ENCODE results near the gene UCP2. TPM values are rescaled to one million over a fixed set of nuclear protein-coding genes. Genes with fewer than 3 reads are reported as not detected.

UCP2 gene
- total and polyA plus RNA-seq, 2 donors from 2014 or later = 36.4 to 104 TPM

DNA sequence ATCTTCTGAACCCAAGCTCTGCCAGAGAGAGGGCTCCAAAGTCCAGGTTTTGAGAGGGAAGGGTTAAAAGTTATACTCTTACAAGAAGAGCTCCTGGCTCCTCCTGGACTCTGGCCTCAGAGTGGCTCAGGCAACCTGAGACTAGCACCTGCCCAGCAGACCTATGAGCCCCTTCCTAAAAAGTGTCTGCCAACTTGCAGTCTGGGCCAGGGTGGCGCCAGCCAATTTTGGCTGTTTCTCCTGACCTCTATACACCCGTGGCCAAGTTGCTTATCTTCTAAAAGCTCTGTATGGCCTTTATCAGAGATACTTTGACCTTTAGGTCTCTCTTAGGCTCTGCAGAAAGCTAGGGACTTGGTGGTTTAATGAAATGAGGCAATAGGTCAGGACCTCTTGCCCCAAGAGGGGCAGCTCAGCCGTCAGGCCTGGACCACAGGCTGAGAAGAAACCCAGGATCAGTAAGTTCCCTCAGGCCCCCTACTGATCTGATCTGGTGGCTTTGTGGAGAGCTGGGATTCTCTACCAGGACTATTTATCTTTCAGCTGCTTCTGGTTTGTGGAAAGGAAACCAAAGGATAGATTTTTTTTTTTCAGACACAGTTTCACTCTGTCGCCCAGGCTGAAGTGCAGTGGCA lies 36.6 kb upstream of the UCP2 start:
- Histone ChIP-seq H3K9me3 (ENCODE audit: control insufficient read depth in 2 of 3, insufficient read depth in 1 of 3, low read length in 3 of 3) (no peaks in the 10 kb centered on the region), H3K4me3 (ENCODE audit: low read length in 3 of 3) (no peak overlapping the region), H3K4me1 (ENCODE audit: control insufficient read depth in 2 of 3, insufficient read depth in 2 of 3, low read depth in 1 of 3, low read length in 3 of 3) (peaks cover 0 to 22% (median 22%) of the 10 kb centered on the region in 3 donors), H3K9ac (ENCODE audit: low read length in 3 of 3) (peak overlapping the region in 2 of 3 donors; percentile 53 to 65), H3K27me3 (ENCODE audit: control insufficient read depth, insufficient read depth, low read length) (no peaks in the 10 kb centered on the region), H3K27ac (ENCODE audit: low read depth in 2 of 2, low read length in 2 of 2) (peak overlapping the region; percentile 86 to 94), H3K36me3 (ENCODE audit: control insufficient read depth in 2 of 3, insufficient read depth in 3 of 3, low read length in 3 of 3) (peaks cover 0 to 3% (median 0%) of the 10 kb centered on the region in 3 donors)
- no peak for TF ChIP-seq CTCF (IDR thresholded peaks at IDR 0.05; ENCODE audit: borderline replicate concordance, extremely low read depth, insufficient read depth)
- FAIRE-seq = no peak
- intact Hi-C loops (cut with DNase I) = no loop called here
- no peak for DNase-seq

DNA sequence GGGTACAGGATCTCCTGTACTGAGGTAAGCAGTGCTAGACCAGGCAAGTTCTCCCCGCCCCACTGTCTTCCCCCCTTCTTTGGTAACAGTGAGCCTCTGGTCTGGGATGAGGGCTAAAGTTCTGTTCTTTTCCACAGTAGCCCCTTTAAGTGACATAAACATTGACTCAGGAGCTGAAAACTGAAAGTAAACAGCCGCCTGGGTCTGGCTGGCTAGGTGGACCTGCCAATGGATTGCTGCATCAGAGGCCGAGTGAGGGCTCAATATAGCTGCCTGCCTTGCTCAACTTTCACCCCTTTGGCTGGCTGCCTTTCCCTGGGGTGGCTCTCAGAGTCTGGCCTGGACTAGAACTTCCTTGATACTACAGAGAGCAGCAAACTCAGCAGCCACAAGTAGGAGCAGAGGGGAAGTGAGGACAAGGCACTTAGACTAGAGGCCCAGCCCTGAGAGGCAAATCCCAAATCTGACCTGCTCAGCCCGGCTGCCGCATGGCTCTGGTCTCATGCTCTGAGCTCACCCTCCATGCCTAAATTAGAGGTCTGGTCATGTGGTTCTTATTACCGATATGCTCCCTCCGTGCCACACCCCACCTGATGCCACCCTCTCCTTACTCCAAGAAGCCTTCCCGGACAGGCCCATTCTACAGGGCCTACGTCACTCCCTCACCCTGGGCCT lies 35.8 kb upstream of the UCP2 start:
- Histone ChIP-seq H3K9me3 (ENCODE audit: control insufficient read depth in 2 of 3, insufficient read depth in 1 of 3, low read length in 3 of 3) (no peaks in the 10 kb centered on the region), H3K9ac (ENCODE audit: low read length in 3 of 3) (peak overlapping the region in 2 of 3 donors; percentile 60 to 65), H3K4me3 (ENCODE audit: low read length in 3 of 3) (no peak overlapping the region), H3K27ac (ENCODE audit: low read depth in 2 of 2, low read length in 2 of 2) (peak overlapping the region; percentile 86 to 94), H3K4me1 (ENCODE audit: control insufficient read depth in 2 of 3, insufficient read depth in 2 of 3, low read depth in 1 of 3, low read length in 3 of 3) (peaks cover 0 to 22% (median 22%) of the 10 kb centered on the region in 3 donors), H3K36me3 (ENCODE audit: control insufficient read depth in 2 of 3, insufficient read depth in 3 of 3, low read length in 3 of 3) (peaks cover 0 to 6% (median under 1%) of the 10 kb centered on the region in 3 donors), H3K27me3 (ENCODE audit: control insufficient read depth, insufficient read depth, low read length) (no peaks in the 10 kb centered on the region)
- FAIRE-seq (peak; percentile 8), DNase-seq (peak in 3 of 5 donors; percentile 11 to 94 (median 31))
- TF ChIP-seq CTCF (IDR thresholded peaks at IDR 0.05; ENCODE audit: borderline replicate concordance, extremely low read depth, insufficient read depth) = no peak
- intact Hi-C loops (cut with DNase I) = no loop called here

GRCh38 chr11:74017631-74018030 lies 35.0 kb upstream of the UCP2 start:
- H3K27me3 ChIP-seq (ENCODE audit: control insufficient read depth, insufficient read depth, low read length) = no peaks in the 10 kb centered on the region
- H3K27ac ChIP-seq (ENCODE audit: low read depth in 2 of 2, low read length in 2 of 2) = peak overlapping the region; percentile 86 to 94
- H3K4me1 ChIP-seq (ENCODE audit: control insufficient read depth in 2 of 3, insufficient read depth in 2 of 3, low read depth in 1 of 3, low read length in 3 of 3) = peaks cover 0 to 22% (median 22%) of the 10 kb centered on the region in 3 donors
- DNase-seq (no peak), FAIRE-seq (no peak)
- H3K9me3 ChIP-seq (ENCODE audit: control insufficient read depth in 2 of 3, insufficient read depth in 1 of 3, low read length in 3 of 3) = no peaks in the 10 kb centered on the region
- H3K36me3 ChIP-seq (ENCODE audit: control insufficient read depth in 2 of 3, insufficient read depth in 3 of 3, low read length in 3 of 3) = peaks cover 0 to 6% (median 2%) of the 10 kb centered on the region in 3 donors
- H3K9ac ChIP-seq (ENCODE audit: low read length in 3 of 3) = peak overlapping the region in 1 of 3 donors; percentile 60
- intact Hi-C loops (cut with DNase I) = no loop called here
- no peak overlapping the region for H3K4me3 ChIP-seq (ENCODE audit: low read length in 3 of 3)
- no peak for TF ChIP-seq CTCF (IDR thresholded peaks at IDR 0.05; ENCODE audit: borderline replicate concordance, extremely low read depth, insufficient read depth)
